Adrenal gland (tissue), 5 donors: ENCODE measurements around the gene ENPP7.
"Not testable (repeated sequence)": the region's sequence is repeated elsewhere in the genome, so short reads cannot be mapped to it uniquely, and the experiment has no call there.

Experiments used
- POLR2A ChIP-seq, 2 donors: fragments of 450-650 bp; IDR thresholded peaks; one replicate each; pipeline ENCODE4 v1.6.1; 2017; ENCODE audit warnings: antibody characterized with exemption in 2 of 2, mild to moderate bottlenecking in 2 of 2, moderate library complexity in 1 of 2
- TF ChIP-seq, protein P1 (sequence below), 6 experiments: fragments of 450-650 bp in 4 of 6; fragments of 200-600 bp in 2 of 6; sonication (generic) in 1 of 6; IDR thresholded peaks; 1 replicate in 5 of 6; 2 replicates in 1 of 6; pipeline versions ENCODE4 v1.5.1 to v1.8.0; 2016 to 2021; ENCODE audit warnings: antibody characterized with exemption in 6 of 6, mild to moderate bottlenecking in 2 of 6, moderate library complexity in 1 of 6
- donor health status: DM: no; HTN: no; CAD: no.

GRCh38 chr17:79772726-79773125, 42.0 kb downstream of the ENPP7 start:
- TF ChIP-seq, protein P1, sequence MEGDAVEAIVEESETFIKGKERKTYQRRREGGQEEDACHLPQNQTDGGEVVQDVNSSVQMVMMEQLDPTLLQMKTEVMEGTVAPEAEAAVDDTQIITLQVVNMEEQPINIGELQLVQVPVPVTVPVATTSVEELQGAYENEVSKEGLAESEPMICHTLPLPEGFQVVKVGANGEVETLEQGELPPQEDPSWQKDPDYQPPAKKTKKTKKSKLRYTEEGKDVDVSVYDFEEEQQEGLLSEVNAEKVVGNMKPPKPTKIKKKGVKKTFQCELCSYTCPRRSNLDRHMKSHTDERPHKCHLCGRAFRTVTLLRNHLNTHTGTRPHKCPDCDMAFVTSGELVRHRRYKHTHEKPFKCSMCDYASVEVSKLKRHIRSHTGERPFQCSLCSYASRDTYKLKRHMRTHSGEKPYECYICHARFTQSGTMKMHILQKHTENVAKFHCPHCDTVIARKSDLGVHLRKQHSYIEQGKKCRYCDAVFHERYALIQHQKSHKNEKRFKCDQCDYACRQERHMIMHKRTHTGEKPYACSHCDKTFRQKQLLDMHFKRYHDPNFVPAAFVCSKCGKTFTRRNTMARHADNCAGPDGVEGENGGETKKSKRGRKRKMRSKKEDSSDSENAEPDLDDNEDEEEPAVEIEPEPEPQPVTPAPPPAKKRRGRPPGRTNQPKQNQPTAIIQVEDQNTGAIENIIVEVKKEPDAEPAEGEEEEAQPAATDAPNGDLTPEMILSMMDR (IDR thresholded peaks at IDR 0.05) = not testable (repeated sequence)
- TF ChIP-seq POLR2A (IDR thresholded peaks at IDR 0.05) = not testable (repeated sequence)
